ENCODE results near the gene PRMT9.

PRMT9 gene

GRCh38 chr4:147683717-147684700 lies at the start of gene PRMT9:
Gene PRMT9 (minus strand): TSS chr4:147684163. CDS start chr4:147683987, 176 bp downstream.
- no peak for DNase-seq

GRCh38 chr4:147732518-147733235 lies 48.7 kb upstream of the PRMT9 start:
- DNase-seq, result no peak

GRCh38 chr4:147731580-147732517 lies 47.9 kb upstream of the PRMT9 start, which contains the start of gene ARHGAP10:
Gene ARHGAP10 (plus strand): TSS chr4:147732088. CDS start chr4:147732302, 214 bp downstream.
- DNase-seq, result no peak

GRCh38 chr4:147730333-147730732 lies 46.4 kb upstream of the PRMT9 start:
- DNase-seq, result no peak

- no peak for DNase-seq
These were observed 43.6 kb upstream of the PRMT9 start for GRCh38 chr4:147727476-147728028.

- no peak for DNase-seq
These were observed 41.7 kb upstream of the PRMT9 start for GRCh38 chr4:147725673-147726072.

GRCh38 chr4:147724468-147725201 lies 40.7 kb upstream of the PRMT9 start:
- no peak for DNase-seq

GRCh38 chr4:147723326-147723725 lies 39.4 kb upstream of the PRMT9 start:
- no peak for DNase-seq

- no peak for DNase-seq
These were observed 33.9 kb upstream of the PRMT9 start for GRCh38 chr4:147717878-147718277.

- DNase-seq, result no peak
These were observed 30.8 kb upstream of the PRMT9 start for GRCh38 chr4:147714575-147715401.

- no peak for DNase-seq
These were observed 26.0 kb upstream of the PRMT9 start for GRCh38 chr4:147709999-147710398.

- DNase-seq, result no peak
These were observed 24.1 kb upstream of the PRMT9 start for GRCh38 chr4:147707892-147708672.

- no peak for DNase-seq
These were observed 20.9 kb upstream of the PRMT9 start for GRCh38 chr4:147704846-147705245.

- no peak for DNase-seq
These were observed 12.9 kb upstream of the PRMT9 start for GRCh38 chr4:147696866-147697265.

GRCh38 chr4:147693218-147693617 lies 9.3 kb upstream of the PRMT9 start:
- DNase-seq, result no peak

- no peak for DNase-seq
These were observed 7.9 kb upstream of the PRMT9 start for GRCh38 chr4:147691820-147692219.

GRCh38 chr4:147689067-147689466 lies 5.1 kb upstream of the PRMT9 start:
- no peak for DNase-seq

- DNase-seq, result no peak
These were observed 773 bp downstream of the PRMT9 start for GRCh38 chr4:147683188-147683591.

- DNase-seq, result no peak
These were observed 1.2 kb downstream of the PRMT9 start for GRCh38 chr4:147682755-147683154.

Measured in NCI-H187 treated with DMSO at 0.1 percent for 48 hours (cell line).